SK-N-MC (cell line): ENCODE measurements around the gene CPEB1.

ENCODE experiments used
- DNase-seq: peaks from one replicate; pipeline ENCODE4 v3.0.0-alpha.2; 2011; ENCODE audit warnings: low read depth, low spot score
- H3K27ac ChIP-seq: fragments of 200-600 bp; sonication (generic); 2 replicates; pipeline ENCODE4 v1.5.1; 2016; ENCODE audit warnings: mixed run types
- H3K36me3 ChIP-seq: fragments of 200-600 bp; sonication (generic); 2 replicates; pipeline ENCODE4 v1.6.1; 2017; ENCODE audit warnings: antibody characterized with exemption, low read length, mixed read lengths; ENCODE audit not compliant: insufficient read depth
- H3K4me3 ChIP-seq: fragments of 200-600 bp; sonication (generic); 2 replicates; pipeline ENCODE4 v1.5.1; 2016
- H3K9ac ChIP-seq: fragments of 200-600 bp; sonication (generic); 2 replicates; pipeline ENCODE4 v1.8.0; 2017; ENCODE audit warnings: mixed run types, mixed read lengths; ENCODE audit not compliant: insufficient read length
- H3K9me3 ChIP-seq: fragments of 200-600 bp; sonication (generic); 2 replicates; pipeline ENCODE4 v1.6.1; 2017; ENCODE audit warnings: low read depth, mild to moderate bottlenecking, antibody characterized with exemption, low read length, moderate library complexity, mixed read lengths
- EZH2 ChIP-seq: fragments of 200-600 bp; sonication (generic); IDR thresholded peaks from one replicate; pipeline ENCODE4 v1.6.1; 2017; ENCODE audit warnings: antibody characterized with exemption
- FOXP2 ChIP-seq: optimal IDR thresholded peaks from 2 replicates; pipeline ENCODE3; 2011; ENCODE audit warnings: mild to moderate bottlenecking, moderate library complexity; ENCODE audit not compliant: insufficient read depth; ENCODE audit errors: extremely low read length, control extremely low read depth
- POLR2AphosphoS5 ChIP-seq: IDR thresholded peaks from 2 replicates; pipeline ENCODE4 v1.6.1; 2012; ENCODE audit warnings: mild to moderate bottlenecking, low read depth, low read length, borderline replicate concordance

The CPEB1 gene

GRCh38 chr15:82553846-82554245 lies 93.3 kb downstream of the CPEB1 start:
- Histone ChIP-seq H3K27ac (no peak overlapping the region), H3K4me3 (no peak overlapping the region), H3K36me3 (no peaks in the 10 kb centered on the region), H3K9ac (no peak overlapping the region), H3K9me3 (no peaks in the 10 kb centered on the region)
- no peak for TF ChIP-seq POLR2AphosphoS5
- TF ChIP-seq EZH2: no peak
- no peak for TF ChIP-seq FOXP2
- DNase-seq: no peak

- TF ChIP-seq EZH2 (no peak), POLR2AphosphoS5 (no peak), FOXP2 (no peak)
- Histone ChIP-seq H3K9me3 (no peaks in the 10 kb centered on the region), H3K36me3 (no peaks in the 10 kb centered on the region), H3K9ac (no peak overlapping the region), H3K27ac (no peak overlapping the region), H3K4me3 (no peak overlapping the region)
- DNase-seq: no peak
Measured at GRCh38 chr15:82552861-82553260, 94.3 kb downstream of the CPEB1 start.

- H3K9ac ChIP-seq: no peak overlapping the region
- no peaks in the 10 kb centered on the region for H3K9me3 ChIP-seq
- H3K36me3 ChIP-seq: no peaks in the 10 kb centered on the region
- no peak for DNase-seq
- TF ChIP-seq FOXP2 (no peak), POLR2AphosphoS5 (no peak), EZH2 (no peak)
- no peak overlapping the region for H3K4me3 ChIP-seq
- H3K27ac ChIP-seq: no peak overlapping the region
Measured at GRCh38 chr15:82551646-82552247, 95.4 kb downstream of the CPEB1 start.

GRCh38 chr15:82549199-82549665 lies 97.9 kb downstream of the CPEB1 start:
- TF ChIP-seq POLR2AphosphoS5: no peak
- TF ChIP-seq EZH2: no peak
- no peak for TF ChIP-seq FOXP2
- no peak overlapping the region for H3K9ac ChIP-seq

GRCh38 chr15:82548700-82549099 lies 98.5 kb downstream of the CPEB1 start:
- Histone ChIP-seq H3K27ac (no peak overlapping the region), H3K9me3 (no peaks in the 10 kb centered on the region), H3K4me3 (no peak overlapping the region), H3K36me3 (no peaks in the 10 kb centered on the region), H3K9ac (no peak overlapping the region)
- DNase-seq: no peak
- TF ChIP-seq POLR2AphosphoS5: no peak
- no peak for TF ChIP-seq FOXP2
- no peak for TF ChIP-seq EZH2

More at GRCh38 chr15:82549199-82549665, 97.9 kb downstream of the CPEB1 start:
- no peak for DNase-seq
- Histone ChIP-seq H3K27ac (no peak overlapping the region), H3K9me3 (no peaks in the 10 kb centered on the region), H3K4me3 (no peak overlapping the region), H3K36me3 (no peaks in the 10 kb centered on the region)

- Histone ChIP-seq H3K4me3 (no peak overlapping the region), H3K36me3 (no peaks in the 10 kb centered on the region), H3K9me3 (no peaks in the 10 kb centered on the region), H3K9ac (no peak overlapping the region), H3K27ac (no peak overlapping the region)
- TF ChIP-seq EZH2 (no peak), FOXP2 (no peak), POLR2AphosphoS5 (no peak)
- no peak for DNase-seq
Measured at GRCh38 chr15:82545478-82545877, 101.7 kb downstream of the CPEB1 start.

- Histone ChIP-seq H3K9ac (no peak overlapping the region), H3K27ac (no peak overlapping the region), H3K36me3 (no peaks in the 10 kb centered on the region), H3K4me3 (no peak overlapping the region), H3K9me3 (no peaks in the 10 kb centered on the region)
- TF ChIP-seq EZH2 (no peak), FOXP2 (no peak), POLR2AphosphoS5 (no peak)
- no peak for DNase-seq
Measured at GRCh38 chr15:82545002-82545401, 102.2 kb downstream of the CPEB1 start.

GRCh38 chr15:82544431-82544830 lies 102.7 kb downstream of the CPEB1 start:
- TF ChIP-seq FOXP2 (no peak), POLR2AphosphoS5 (no peak), EZH2 (no peak)

GRCh38 chr15:82543160-82543559 lies 104.0 kb downstream of the CPEB1 start:
- TF ChIP-seq EZH2 (no peak), FOXP2 (no peak), POLR2AphosphoS5 (no peak)
- Histone ChIP-seq H3K27ac (peak overlapping the region; percentile 0; the same call in 1 of the 2 replicates), H3K9ac (no peak overlapping the region), H3K9me3 (no peaks in the 10 kb centered on the region), H3K4me3 (no peak overlapping the region), H3K36me3 (peaks cover 18% of the 10 kb centered on the region)
- DNase-seq: no peak

More at GRCh38 chr15:82544431-82544830, 102.7 kb downstream of the CPEB1 start:
- Histone ChIP-seq H3K27ac (no peak overlapping the region), H3K36me3 (peaks cover 5% of the 10 kb centered on the region), H3K9me3 (no peaks in the 10 kb centered on the region), H3K9ac (no peak overlapping the region), H3K4me3 (no peak overlapping the region)
- no peak for DNase-seq
